GM19023 (cell line): ENCODE measurements around the gene PPP1R1A.

ENCODE experiments used
- ATAC-seq: cut with Tn5 transposase; IDR thresholded peaks from one replicate; pipeline ENCODE4 v1.9.1; 2021; ENCODE audit warnings: mild to moderate bottlenecking, moderate library complexity; ENCODE audit not compliant: unreplicated experiment

The PPP1R1A gene, protein sequence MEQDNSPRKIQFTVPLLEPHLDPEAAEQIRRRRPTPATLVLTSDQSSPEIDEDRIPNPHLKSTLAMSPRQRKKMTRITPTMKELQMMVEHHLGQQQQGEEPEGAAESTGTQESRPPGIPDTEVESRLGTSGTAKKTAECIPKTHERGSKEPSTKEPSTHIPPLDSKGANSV

DNA sequence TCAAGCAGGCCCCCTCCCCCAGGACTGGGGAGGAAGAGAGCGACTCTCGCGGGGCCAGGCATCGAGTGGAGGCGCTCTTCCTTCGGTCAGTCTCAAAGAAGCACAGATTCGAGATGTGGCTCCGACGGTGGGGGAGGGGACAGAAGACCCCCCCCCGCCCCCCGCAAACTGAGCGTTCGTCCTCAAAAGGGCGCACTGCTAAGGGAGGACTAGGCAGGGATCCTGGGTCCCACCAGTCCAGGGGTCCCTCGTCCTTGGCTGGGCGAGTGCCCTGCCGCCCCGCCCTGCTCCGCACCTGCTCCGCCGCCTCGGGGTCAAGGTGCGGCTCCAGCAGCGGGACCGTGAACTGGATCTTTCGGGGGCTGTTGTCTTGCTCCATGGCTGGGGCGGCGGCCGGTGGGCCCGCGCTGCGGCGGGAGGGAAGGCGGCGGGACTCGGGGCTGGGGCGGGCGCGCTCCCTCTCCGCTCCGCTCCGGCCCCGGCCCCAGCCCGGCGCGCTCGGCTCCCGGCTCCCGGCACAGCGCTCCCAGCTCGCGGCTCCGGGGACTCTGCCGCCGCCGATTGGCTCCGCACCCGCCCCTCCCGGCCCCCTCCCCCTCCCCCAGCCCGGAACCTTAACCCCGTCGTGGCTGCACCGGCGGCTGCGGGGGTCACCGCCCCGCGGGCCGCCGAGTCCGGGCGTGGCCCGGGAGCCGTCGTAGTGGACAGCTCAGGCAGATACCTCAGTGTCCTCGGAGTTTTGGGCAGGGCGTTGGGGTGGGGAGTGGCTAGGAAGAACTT is at the start of gene PPP1R1A:
Gene PPP1R1A (minus strand): TSS at position 550 of the 780 bp plus-strand sequence. CDS start 171 bp downstream, at position 379.
- ATAC-seq, result no peak

DNA sequence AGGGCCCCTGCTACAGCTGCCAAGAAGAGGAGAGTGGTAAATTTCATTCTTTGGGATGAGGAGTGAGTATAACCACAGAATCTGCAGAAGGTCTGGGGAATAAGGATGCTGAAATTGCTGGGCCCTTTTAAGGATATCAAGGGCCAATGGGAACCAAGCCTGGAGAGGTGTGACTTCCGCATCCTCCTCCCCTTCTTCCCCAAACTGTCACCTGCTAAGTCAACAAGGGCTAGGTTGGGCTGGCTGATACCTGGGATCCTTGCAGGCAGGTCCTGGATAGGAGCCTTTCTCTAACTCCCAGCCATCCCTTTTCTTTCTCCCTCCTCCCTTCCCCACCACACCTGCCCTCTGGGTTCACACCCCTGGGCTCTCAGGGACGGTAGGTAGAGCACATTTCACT is 46.3 kb upstream of the PPP1R1A start, which contains the start of gene LACRT:
Gene LACRT (minus strand): TSS at position 101 of the 400 bp plus-strand sequence. CDS start 54 bp downstream, at position 47.
- ATAC-seq, result no peak

- ATAC-seq, result no peak
Observed at GRCh38 chr12:54631988-54632728, 43.7 kb upstream of the PPP1R1A start.

- no peak for ATAC-seq
Observed at GRCh38 chr12:54631551-54631950, 43.1 kb upstream of the PPP1R1A start.

- ATAC-seq, result no peak
Observed at GRCh38 chr12:54629925-54630324, 41.5 kb upstream of the PPP1R1A start.

DNA sequence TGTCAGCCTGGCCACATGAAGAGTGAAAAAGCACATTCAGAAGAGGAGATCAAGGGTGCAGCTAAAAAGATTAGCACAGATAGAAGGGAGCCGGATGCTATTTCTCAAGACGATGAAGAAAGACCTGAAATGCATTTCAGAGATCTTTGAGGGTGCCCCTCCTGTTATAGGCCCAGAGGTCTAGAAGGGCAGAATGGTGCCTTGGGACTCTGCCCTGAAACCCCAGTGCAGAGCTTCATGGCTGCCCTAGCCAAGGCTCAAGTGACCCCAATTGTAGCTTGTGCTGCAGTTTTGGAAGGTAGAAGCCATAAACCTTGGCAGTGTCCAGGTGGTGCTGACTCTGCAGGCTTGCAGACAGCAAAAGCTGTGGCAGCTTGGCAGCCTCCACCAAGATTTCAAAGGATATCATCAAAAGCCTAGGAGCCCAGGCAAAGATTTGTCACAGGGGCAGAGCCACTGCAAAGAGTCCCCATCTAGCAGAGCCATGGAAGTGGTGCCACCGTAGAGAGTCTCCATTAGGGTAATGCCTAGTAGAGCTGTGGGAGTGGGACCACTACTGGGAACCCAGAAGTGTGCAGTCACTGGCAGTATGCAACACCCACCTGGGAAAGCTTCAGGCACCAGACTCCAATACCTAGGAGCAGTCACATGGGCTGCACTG is 39.9 kb upstream of the PPP1R1A start:
- no peak for ATAC-seq

DNA sequence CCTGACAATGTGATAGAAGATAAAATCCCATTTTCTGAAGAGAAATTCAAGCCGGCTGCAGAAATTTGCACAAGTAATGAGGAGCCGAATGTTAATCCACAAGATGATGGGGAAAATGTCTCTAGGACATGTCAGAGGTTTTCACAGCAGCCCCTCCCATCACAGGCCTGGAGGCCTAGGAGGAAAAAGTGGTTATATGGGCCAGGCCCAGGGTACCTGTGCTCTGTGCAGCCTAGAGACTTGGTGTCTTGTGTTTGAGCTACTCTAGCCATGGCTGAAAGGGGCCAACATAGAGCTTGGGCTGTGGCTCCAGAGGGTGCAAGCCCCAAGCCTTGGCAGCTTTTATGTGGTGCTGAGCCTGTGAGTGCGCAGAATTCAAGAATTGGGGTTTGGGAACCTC is 38.8 kb upstream of the PPP1R1A start:
- ATAC-seq, result no peak

DNA sequence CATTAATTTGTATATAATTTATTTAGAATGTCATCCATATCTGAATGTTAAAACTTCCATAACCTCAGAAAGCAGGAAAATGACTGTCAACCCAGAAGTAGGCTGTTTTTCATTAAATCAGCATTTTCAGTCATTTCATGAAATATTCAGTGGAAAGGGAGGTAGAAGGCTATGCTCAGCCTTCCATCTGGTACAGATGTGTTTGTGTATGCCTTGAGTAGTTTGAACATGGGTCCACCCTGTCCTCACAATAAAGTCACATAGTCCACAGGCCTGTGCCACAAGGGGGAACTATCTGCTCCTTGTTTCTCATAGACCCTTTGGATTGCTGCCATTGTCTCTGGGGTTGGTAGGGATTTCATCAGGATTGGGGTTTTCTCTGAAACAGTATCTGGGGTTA is 37.1 kb upstream of the PPP1R1A start:
- ATAC-seq, result no peak

DNA sequence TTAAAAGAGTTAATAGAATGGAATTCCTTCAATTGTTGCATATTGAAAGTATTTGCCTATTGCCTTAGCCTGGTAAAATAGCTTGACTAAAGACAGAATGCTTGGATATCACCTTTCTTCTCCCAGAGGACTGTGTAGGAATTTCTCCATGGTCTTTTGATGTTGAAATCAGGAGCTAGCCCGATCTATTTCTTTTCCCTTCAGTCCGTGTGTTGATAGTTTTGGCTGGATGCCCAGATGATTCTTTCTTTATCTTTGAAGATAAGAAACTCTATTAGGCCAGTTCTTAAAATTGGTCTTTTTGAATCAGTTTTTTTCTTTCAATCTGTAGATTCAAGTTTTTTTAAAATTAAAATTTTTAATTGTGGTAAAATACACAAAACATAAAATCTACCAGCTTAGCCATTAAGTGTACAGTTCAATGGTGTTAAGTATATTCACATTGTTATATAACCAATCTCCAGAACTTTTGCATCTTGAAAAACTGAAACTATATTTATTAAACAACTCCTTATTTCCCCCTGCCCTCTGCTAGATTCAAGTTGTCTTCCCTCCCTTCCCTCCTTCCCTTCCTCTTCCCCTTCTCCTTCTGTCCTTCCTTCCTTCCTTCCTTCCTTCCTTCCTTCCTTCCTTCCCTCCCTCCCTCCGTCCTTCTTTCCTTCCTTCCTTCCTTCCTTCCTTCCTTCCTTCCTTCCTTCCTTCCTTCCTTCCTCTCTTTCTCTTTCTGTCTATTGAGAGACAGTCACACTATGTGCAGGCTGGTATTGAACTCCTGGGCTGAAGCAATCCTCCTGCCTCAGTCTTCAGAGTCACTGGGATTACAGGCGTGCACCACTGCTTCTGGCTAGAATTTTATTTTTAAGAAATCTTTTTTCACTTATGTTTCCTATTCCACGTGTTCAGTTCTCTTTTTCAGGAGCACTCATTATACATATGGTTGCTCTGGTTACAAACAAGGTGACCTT is 36.1 kb upstream of the PPP1R1A start:
- ATAC-seq, result no peak

DNA sequence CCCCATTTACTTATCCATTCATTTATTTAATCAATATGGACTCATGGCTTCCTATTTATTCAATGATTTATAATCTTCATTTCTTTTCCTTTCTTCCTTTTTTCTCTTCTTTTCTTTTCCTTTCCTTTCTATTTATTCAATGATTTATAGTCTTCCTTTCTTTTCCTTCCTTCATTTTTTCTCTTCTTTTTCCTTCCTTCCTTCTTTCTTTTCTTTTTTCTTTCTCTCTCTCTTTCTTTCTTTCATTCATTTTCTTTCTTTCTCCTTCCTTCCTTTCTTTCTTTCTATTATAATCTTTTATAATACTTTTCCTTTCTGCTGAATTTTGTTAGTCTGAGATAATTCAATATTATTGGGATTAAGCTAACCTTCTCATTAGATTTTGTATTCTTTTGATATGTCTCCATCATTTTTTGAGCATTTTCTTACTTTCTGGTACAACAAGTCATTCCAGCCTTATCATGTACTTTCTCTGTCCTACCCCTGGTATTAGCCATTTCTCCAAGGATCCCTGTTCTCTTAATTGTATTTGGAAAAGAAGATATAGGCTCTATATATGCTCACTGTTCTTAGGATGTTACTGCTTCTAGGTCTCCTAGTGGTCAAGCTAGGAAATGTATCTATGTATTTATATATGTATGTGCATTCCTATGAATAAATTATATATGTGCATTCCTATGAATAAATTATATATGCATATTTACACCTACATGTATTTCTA is 34.2 kb upstream of the PPP1R1A start:
- no peak for ATAC-seq

DNA sequence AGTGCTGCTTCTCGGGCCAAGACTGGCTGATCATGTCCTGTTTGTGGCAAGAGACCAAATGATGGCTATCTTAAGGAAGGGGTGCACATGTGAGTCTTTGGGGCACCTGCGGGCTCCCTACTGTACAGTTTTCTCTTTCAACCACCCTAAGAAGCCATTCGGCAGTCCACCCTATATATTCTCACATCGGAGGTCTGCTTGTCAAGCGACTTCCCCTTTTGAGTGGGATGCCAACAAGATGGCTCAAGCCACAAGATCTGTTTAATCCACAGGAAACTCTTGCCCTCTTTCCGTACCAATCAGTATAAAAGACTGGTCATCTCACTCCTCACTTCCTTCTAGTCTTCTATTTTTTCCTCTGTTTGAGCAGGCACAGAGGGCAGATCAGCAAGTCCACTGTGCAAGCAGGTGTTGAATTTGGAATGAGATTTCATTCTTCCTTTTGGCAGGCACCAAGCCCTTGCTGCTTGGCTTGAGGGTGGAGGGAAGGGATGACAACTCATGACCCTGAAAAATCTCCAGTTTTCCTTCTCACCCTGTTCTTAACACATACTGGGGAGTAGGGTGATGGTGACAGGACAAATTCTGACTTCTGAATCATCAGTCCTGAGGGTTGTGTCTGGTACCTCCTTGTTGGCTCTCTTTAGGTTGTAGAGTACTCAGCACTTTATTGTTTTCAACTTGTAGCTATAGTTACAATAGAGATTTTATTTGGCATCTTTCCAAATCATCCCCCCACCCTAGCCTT is 28.6 kb upstream of the PPP1R1A start:
- no peak for ATAC-seq

DNA sequence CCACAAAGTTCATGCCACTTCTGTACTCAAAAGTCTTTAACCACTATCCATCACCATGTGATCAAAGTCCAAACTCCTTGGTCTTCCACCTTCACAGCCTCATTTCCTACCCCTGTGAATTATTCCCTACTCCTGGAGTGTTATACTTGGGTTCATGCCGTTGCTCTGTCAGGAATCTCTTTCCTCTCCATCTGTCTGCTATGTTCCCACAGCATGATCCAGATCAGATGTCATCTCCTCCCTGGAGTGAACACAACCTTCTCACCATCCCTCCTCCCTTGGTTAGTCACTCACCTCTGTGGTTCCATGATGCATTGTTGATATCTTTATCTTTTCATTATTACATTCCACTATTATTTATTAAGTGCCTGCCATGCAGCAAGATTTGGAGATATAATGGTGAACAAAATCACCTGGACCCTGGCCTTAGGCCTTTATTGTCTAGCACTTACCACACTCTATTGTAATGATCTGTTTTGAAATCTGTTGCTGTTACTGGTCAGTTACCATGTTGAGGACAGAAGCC is 23.8 kb upstream of the PPP1R1A start:
- no peak for ATAC-seq

DNA sequence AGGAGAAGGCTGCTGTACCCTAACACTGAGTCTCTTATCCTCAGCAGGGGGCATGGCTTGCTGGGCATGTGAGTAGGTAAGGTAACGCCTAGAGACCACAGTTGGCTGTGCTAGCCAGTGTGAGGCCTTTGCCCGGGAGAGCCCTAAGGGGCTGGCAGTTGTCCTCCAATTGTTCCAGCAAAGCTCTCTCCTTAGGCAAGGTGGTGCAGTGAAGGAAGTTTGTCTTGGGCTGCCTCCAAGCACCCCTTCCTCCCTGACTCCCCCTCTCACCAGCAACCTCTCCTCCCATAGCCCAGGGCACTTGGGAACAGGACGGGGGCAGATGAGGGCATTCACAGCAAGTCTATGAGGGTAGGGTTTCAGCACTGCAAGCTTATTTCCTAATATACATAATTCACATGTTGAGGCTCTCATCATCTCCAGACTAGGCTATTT is 23.3 kb upstream of the PPP1R1A start:
- no peak for ATAC-seq

DNA sequence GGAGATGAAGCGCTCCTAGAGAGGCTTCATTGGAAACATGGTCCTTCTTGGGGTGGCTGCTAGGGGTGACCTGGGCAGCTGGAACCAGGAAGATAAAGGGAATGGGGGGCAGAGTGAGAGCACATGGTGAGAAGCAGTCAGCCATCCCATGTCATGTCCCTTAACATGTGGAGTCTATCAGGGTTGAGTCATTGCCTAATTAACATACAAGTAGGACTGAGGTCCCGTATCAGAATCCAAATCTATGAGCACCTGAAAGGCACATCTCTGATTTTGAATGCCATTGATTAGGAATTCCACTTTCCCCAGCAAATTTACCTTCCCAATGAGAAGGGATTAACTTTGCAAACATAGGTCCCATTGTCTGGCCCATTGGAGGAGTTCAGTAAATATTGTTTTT is 20.3 kb upstream of the PPP1R1A start:
- ATAC-seq, result no peak

GRCh38 chr12:54608156-54608555 is 19.7 kb upstream of the PPP1R1A start:
- ATAC-seq, result no peak

DNA sequence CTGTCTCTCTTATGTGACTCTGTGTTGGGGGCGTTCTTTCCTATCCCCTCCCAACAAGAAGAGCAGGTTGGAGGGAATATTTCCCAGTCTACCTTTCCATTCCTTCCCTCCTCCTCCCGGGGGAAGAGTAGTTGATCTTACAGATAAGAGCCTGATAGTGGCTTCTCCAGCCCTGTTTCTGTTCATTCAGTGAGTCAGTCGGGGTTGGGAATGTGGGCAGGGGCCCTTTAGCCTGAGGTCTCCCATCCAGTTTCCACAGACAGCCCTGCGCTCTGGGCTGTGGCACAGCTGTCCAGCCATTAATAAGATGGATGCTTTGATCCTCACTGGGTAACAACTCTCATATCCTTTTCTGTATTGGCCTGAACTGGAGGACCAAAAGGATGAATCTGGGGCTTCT is 18.1 kb upstream of the PPP1R1A start:
- no peak for ATAC-seq

- no peak for ATAC-seq
Observed at GRCh38 chr12:54605138-54605970, 16.9 kb upstream of the PPP1R1A start.

DNA sequence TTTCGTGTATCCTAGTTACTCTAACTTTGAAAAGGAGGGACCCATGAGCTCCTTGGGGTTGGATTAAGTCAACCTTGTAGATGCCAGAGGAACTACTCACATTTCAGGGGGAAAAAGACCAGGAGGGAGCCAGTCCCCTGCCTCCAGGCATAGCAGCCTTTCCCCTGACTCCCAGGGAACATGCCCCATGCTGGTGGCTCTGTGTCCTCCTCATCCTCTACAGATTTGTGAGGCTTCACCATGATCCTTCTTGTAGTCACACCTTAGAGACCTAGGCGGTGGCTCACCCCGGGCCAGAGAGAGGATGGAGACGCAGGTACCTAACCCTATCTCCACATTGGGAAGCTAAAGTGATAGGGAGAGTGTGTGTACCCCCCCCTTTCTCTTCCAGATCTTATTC is 16.0 kb upstream of the PPP1R1A start:
- ATAC-seq, result no peak
